Measurements from ENCODE around the gene ORM1.

- TF ChIP-seq CTCF (IDR thresholded peaks at IDR 0.05) (no peak), POLR2A (IDR thresholded peaks at IDR 0.05) (no peak)
These were observed 23.2 kb downstream of the ORM1 start for GRCh38 chr9:114346146-114346545.

All from adrenal gland (tissue), 5 donors.